H1 (cell line): ENCODE results near the gene PRR5.

Experiments used
- CEBPB ChIP-seq: IDR thresholded peaks from 2 replicates; pipeline ENCODE4 v1.6.1; 2012; ENCODE audit warnings: low read depth, low read length
- CHD2 ChIP-seq: IDR thresholded peaks from 2 replicates; pipeline ENCODE4 v1.6.1; 2012; ENCODE audit warnings: low read length, improper control_type of control experiment
- CREB1 ChIP-seq: IDR thresholded peaks from 2 replicates; pipeline ENCODE4 v1.6.1; 2012; ENCODE audit warnings: inconsistent platforms
- EZH2 ChIP-seq: fragments of 200-600 bp; sonication (generic); IDR thresholded peaks from 2 replicates; pipeline ENCODE4 v1.7.1; 2012; ENCODE audit warnings: low read depth, mild to moderate bottlenecking, moderate library complexity, low read length, inconsistent platforms; ENCODE audit not compliant: severe bottlenecking
- HDAC2 ChIP-seq, 2 experiments: fragments of 300-600 bp in 1 of 2; sonication (generic) in 1 of 2; IDR thresholded peaks; 2 replicates each; pipeline ENCODE4 v1.6.1; 2011 to 2012; ENCODE audit warnings: low read depth in 2 of 2, low read length in 2 of 2, mild to moderate bottlenecking in 2 of 2, moderate library complexity in 2 of 2, borderline replicate concordance in 1 of 2, inconsistent platforms in 1 of 2
- JUN ChIP-seq: IDR thresholded peaks from 2 replicates; pipeline ENCODE4 v1.6.1; 2011; ENCODE audit warnings: low read depth, mild to moderate bottlenecking, improper control_type of control experiment, low read length
- POLR2A ChIP-seq, 2 experiments: IDR thresholded peaks; 1 replicate in 1 of 2; 2 replicates in 1 of 2; pipeline ENCODE4 v1.6.1; 2011; ENCODE audit warnings: low read depth in 2 of 2, low read length in 2 of 2, mild to moderate bottlenecking in 2 of 2; ENCODE audit errors: control extremely low read depth in 1 of 2
- RAD21 ChIP-seq, 2 experiments: IDR thresholded peaks in 1 of 2; conservative IDR thresholded peaks in 1 of 2; 2 replicates each; pipeline ENCODE4 v1.6.1; 2011; ENCODE audit warnings: low read depth in 2 of 2, low read length in 2 of 2, improper control_type of control experiment in 1 of 2, inconsistent platforms in 1 of 2, mild to moderate bottlenecking in 1 of 2, moderate library complexity in 1 of 2
- RXRA ChIP-seq: IDR thresholded peaks from 2 replicates; pipeline ENCODE4 v1.6.1; 2011; ENCODE audit warnings: low read depth, mild to moderate bottlenecking, low read length, moderate library complexity; ENCODE audit not compliant: insufficient read depth
- SP1 ChIP-seq: IDR thresholded peaks from 2 replicates; pipeline ENCODE4 v1.6.1; 2011; ENCODE audit warnings: low read depth, low read length
- TCF12 ChIP-seq: IDR thresholded peaks from 2 replicates; pipeline ENCODE4 v1.6.1; 2011; ENCODE audit warnings: low read depth, mild to moderate bottlenecking, low read length
- TF ChIP-seq, protein P1 (sequence below), 3 experiments: IDR thresholded peaks; 1 replicate in 2 of 3; 2 replicates in 1 of 3; pipeline versions ENCODE4 v1.5.1 to v1.6.1; 2011; ENCODE audit warnings: low read length in 3 of 3, mild to moderate bottlenecking in 3 of 3, inconsistent platforms in 2 of 3, low read depth in 1 of 3, moderate library complexity in 1 of 3; ENCODE audit not compliant: insufficient read depth in 1 of 3; ENCODE audit errors: control extremely low read depth in 1 of 3

GRCh38 chr22:44680481-44680894, 21.5 kb upstream of the PRR5 start:
- TF ChIP-seq POLR2A (IDR thresholded peaks at IDR 0.05; ENCODE audit: control extremely low read depth in 1 of 2, low read depth in 2 of 2, low read length in 2 of 2) (no peak), HDAC2 (IDR thresholded peaks at IDR 0.05; ENCODE audit: borderline replicate concordance in 1 of 2, low read depth in 2 of 2, low read length in 2 of 2) (no peak), JUN (no peak), RXRA (no peak), SP1 (no peak), RAD21 (IDR thresholded peaks at IDR 0.05 in 1 of 2, conservative IDR thresholded peaks at IDR 0.05 in 1 of 2; ENCODE audit: low read depth in 2 of 2, low read length in 2 of 2) (no peak), TCF12 (no peak), EZH2 (no peak), CHD2 (no peak), CREB1 (no peak), CEBPB (no peak)
- TF ChIP-seq, protein P1, sequence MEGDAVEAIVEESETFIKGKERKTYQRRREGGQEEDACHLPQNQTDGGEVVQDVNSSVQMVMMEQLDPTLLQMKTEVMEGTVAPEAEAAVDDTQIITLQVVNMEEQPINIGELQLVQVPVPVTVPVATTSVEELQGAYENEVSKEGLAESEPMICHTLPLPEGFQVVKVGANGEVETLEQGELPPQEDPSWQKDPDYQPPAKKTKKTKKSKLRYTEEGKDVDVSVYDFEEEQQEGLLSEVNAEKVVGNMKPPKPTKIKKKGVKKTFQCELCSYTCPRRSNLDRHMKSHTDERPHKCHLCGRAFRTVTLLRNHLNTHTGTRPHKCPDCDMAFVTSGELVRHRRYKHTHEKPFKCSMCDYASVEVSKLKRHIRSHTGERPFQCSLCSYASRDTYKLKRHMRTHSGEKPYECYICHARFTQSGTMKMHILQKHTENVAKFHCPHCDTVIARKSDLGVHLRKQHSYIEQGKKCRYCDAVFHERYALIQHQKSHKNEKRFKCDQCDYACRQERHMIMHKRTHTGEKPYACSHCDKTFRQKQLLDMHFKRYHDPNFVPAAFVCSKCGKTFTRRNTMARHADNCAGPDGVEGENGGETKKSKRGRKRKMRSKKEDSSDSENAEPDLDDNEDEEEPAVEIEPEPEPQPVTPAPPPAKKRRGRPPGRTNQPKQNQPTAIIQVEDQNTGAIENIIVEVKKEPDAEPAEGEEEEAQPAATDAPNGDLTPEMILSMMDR (IDR thresholded peaks at IDR 0.05; ENCODE audit: control extremely low read depth in 1 of 3, insufficient read depth in 1 of 3, low read depth in 1 of 3, low read length in 3 of 3) = no peak
